OCI-LY7 (cell line): ENCODE results near the gene POLD2.

Source experiments
- CTCF ChIP-seq: fragments of 200-600 bp; sonication (generic); conservative IDR thresholded peaks from 2 replicates; pipeline ENCODE4 v1.5.1; 2014; ENCODE audit warnings: mild to moderate bottlenecking, antibody characterized with exemption, low read length, moderate library complexity, mixed read lengths
- EZH2phosphoT487 ChIP-seq: fragments of 200-600 bp; sonication (generic); IDR thresholded peaks from 2 replicates; pipeline ENCODE4 v1.6.1; 2018; ENCODE audit warnings: low read depth, borderline replicate concordance, mild to moderate bottlenecking, mixed run types, antibody characterized with exemption, low read length, moderate library complexity, mixed read lengths

DNA sequence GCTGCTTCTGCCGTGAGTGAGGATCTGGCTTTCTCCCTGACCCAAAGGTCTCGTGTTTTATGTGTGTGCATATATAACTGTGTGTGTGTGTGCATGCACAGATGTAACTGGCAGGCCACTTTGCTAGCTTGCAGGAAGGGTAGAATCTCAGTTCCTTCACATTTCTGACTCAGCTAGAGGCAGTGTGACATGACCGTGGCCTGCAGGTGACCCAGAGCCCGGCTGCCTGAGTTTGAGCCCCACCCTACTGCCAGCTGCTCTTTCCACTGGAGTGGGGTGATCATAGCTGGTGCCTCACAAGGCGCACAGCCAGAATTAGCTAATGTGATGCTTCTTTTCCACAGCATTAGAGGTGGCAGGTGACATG is 27.1 kb upstream of the POLD2 start:
- TF ChIP-seq CTCF (no peak), EZH2phosphoT487 (no peak)
